DND-41 (cell line): ENCODE results near the gene NCMAP.

ENCODE experiments used
- EZH2 ChIP-seq: IDR thresholded peaks from 3 replicates; pipeline ENCODE4 v1.6.1; 2012; ENCODE audit warnings: borderline replicate concordance, low read depth, mild to moderate bottlenecking, moderate library complexity, low read length, inconsistent platforms; ENCODE audit not compliant: severe bottlenecking
- TF ChIP-seq, protein P1 (sequence below): IDR thresholded peaks from 2 replicates; pipeline ENCODE4 v1.5.1; 2012; ENCODE audit warnings: borderline replicate concordance, low read length, moderate library complexity, mild to moderate bottlenecking; ENCODE audit not compliant: poor library complexity, severe bottlenecking; ENCODE audit errors: extremely low read depth

DNA sequence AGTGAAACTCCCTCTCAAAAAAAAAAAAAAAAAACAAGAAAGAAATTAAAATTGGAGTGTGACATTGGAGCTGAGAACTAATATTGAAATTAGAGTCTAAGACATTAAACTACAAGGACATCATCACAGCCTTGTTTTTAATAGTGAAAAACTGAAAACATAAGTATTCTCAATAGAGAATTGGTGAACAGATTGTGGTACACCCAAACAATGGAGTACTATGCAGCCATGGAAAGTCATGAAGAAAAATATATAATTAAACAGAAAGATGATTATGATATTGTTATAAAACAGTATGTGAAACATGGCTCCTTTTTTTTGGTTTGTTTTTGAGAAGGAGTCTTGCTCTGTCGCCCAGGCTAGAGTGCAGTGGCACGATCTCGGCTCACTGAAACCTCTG is 43.4 kb downstream of the NCMAP start:
- no peak for TF ChIP-seq EZH2
- TF ChIP-seq, protein P1, sequence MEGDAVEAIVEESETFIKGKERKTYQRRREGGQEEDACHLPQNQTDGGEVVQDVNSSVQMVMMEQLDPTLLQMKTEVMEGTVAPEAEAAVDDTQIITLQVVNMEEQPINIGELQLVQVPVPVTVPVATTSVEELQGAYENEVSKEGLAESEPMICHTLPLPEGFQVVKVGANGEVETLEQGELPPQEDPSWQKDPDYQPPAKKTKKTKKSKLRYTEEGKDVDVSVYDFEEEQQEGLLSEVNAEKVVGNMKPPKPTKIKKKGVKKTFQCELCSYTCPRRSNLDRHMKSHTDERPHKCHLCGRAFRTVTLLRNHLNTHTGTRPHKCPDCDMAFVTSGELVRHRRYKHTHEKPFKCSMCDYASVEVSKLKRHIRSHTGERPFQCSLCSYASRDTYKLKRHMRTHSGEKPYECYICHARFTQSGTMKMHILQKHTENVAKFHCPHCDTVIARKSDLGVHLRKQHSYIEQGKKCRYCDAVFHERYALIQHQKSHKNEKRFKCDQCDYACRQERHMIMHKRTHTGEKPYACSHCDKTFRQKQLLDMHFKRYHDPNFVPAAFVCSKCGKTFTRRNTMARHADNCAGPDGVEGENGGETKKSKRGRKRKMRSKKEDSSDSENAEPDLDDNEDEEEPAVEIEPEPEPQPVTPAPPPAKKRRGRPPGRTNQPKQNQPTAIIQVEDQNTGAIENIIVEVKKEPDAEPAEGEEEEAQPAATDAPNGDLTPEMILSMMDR = no peak
